ENCODE data around the gene BUD23.
A peak's percentile ranks its signal among the peaks of the same experiment; 100 is the strongest.
"Not testable (repeated sequence)": the region's sequence is repeated elsewhere in the genome, so short reads cannot be mapped to it uniquely, and the experiment has no call there.

The BUD23 gene

GRCh38 chr7:73701357-73701995, 18.1 kb downstream of the BUD23 start:
- DNase-seq (ENCODE audit: low read depth) = no peak

GRCh38 chr7:73702226-73702625, 18.8 kb downstream of the BUD23 start:
- DNase-seq (ENCODE audit: low read depth) = no peak

- no peak for DNase-seq (ENCODE audit: low read depth)
These were observed 19.3 kb downstream of the BUD23 start for GRCh38 chr7:73702665-73703064.

GRCh38 chr7:73703225-73703624, 19.8 kb downstream of the BUD23 start:
- DNase-seq (ENCODE audit: low read depth) = no peak

GRCh38 chr7:73703757-73704639, 20.6 kb downstream of the BUD23 start:
- DNase-seq (ENCODE audit: low read depth) = no peak

- DNase-seq (ENCODE audit: low read depth) = no peak
These were observed 21.5 kb downstream of the BUD23 start for GRCh38 chr7:73704640-73705550.

GRCh38 chr7:73705551-73705920, 22.1 kb downstream of the BUD23 start:
- no peak for DNase-seq (ENCODE audit: low read depth)

- no peak for DNase-seq (ENCODE audit: low read depth)
These were observed 23.0 kb downstream of the BUD23 start for GRCh38 chr7:73706126-73707044.

- no peak for DNase-seq (ENCODE audit: low read depth)
These were observed 23.7 kb downstream of the BUD23 start for GRCh38 chr7:73707045-73707631.

GRCh38 chr7:73708961-73709549, 25.7 kb downstream of the BUD23 start:
- no peak for DNase-seq (ENCODE audit: low read depth)

- no peak for DNase-seq (ENCODE audit: low read depth)
These were observed 29.4 kb downstream of the BUD23 start for GRCh38 chr7:73712773-73713172.

GRCh38 chr7:73713319-73713718, 29.9 kb downstream of the BUD23 start:
- not testable (repeated sequence) for DNase-seq (ENCODE audit: low read depth)

- peak; percentile 84 for DNase-seq (ENCODE audit: low read depth)
These were observed 32.4 kb downstream of the BUD23 start for GRCh38 chr7:73715648-73716317.

GRCh38 chr7:73716318-73716890, 33.0 kb downstream of the BUD23 start:
- DNase-seq (ENCODE audit: low read depth) = no peak

GRCh38 chr7:73717025-73717807, 33.8 kb downstream of the BUD23 start:
- DNase-seq (ENCODE audit: low read depth) = no peak

- DNase-seq (ENCODE audit: low read depth) = peak; percentile 50
These were observed 34.6 kb downstream of the BUD23 start for GRCh38 chr7:73717991-73718405.

- no peak for DNase-seq (ENCODE audit: low read depth)
These were observed 35.1 kb downstream of the BUD23 start for GRCh38 chr7:73718438-73718881.

GRCh38 chr7:73718905-73719805, 35.8 kb downstream of the BUD23 start, which contains the start of gene STX1A:
STX1A (minus strand) TSS chr7:73719669; CDS start chr7:73719631, 38 bp downstream.
- no peak for DNase-seq (ENCODE audit: low read depth)

Measured in GM04503 (cell line).